Brain microvascular endothelial cell (primary cell): ENCODE results near the gene CHI3L1.

Experiments used
- DNase-seq: peaks from one replicate; pipeline ENCODE4 v3.0.0-alpha.2; 2020
- H3K27ac ChIP-seq: fragments of 250-450 bp; sonication (Bioruptor Pico); 2 replicates; pipeline ENCODE4 v1.5.1; 2020; ENCODE audit warnings: mild to moderate bottlenecking, moderate library complexity
- H3K27me3 ChIP-seq: fragments of 250-450 bp; sonication (Bioruptor Pico); replicated peaks from 2 replicates; pipeline ENCODE4 v1.5.1; 2020; ENCODE audit warnings: mild to moderate bottlenecking
- H3K36me3 ChIP-seq: fragments of 250-450 bp; sonication (Bioruptor Pico); replicated peaks from 2 replicates; pipeline ENCODE4 v1.5.1; 2020; ENCODE audit warnings: mild to moderate bottlenecking
- H3K4me3 ChIP-seq: 2 replicates; pipeline ENCODE4 v1.5.1; 2011; ENCODE audit warnings: low read depth, mild to moderate bottlenecking, control low read depth, low read length, moderate library complexity
- in situ Hi-C: cut with HindIII; loops from 2 replicates; pipeline ENCODE4 v1.10.0; 2017; ENCODE audit warnings: low sequenced_read_pairs, low pct_ligation_motif_present
- TF ChIP-seq, protein P1 (sequence below): IDR thresholded peaks from 2 replicates; pipeline ENCODE4 v1.5.1; 2011; ENCODE audit warnings: low read depth, mild to moderate bottlenecking, moderate library complexity, low read length, control low read depth, inconsistent platforms; ENCODE audit errors: missing control alignments

The CHI3L1 gene

DNA sequence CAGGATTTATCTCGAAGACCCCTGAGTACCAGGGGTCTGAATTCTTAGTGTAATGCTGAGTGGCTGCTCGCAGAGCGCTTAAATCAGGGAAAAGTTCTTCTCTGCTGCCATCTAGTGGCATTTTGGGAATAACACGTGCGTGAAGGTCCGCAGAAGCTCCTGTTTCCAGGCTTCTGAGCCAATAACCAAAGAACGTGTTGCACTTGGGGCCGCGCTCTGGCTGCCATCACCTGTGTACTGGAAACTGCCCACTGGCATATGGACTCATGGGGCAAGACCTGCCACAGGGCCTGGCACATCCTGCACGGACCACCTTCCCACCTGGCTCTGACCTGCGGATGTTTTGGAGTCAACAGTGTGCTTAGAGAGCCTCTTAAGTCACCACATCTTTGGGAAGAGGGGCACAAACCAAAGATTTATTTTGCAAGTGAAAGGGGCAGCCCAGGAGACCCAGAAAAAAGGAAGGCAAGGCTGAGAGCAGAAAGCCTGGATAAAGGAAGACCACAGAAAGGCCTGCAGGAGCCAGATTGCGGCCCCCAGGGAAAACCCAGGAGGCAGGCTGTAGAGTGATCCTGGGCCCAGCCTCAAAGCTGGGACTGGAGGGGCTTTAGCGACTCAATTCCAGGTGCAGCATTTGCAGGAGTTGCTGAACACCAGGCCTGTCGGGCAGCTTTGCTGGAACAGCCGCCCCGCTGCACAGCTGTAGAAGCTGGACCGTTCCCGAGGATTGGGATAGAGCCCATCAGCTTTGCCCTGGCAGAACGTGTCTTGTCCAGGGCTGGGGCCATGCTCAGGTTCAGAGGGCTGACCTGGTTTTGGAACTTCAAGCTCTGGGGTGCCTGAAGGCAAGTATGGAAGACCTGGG lies 30.0 kb upstream of the CHI3L1 start:
- DNase-seq = peak; percentile 45
- in situ Hi-C loops = no loop called here
- Histone ChIP-seq H3K4me3 (no peak overlapping the region), H3K27ac (no peak overlapping the region), H3K27me3 (peaks cover 16% of the 10 kb centered on the region), H3K36me3 (no peaks in the 10 kb centered on the region)
- TF ChIP-seq, protein P1, sequence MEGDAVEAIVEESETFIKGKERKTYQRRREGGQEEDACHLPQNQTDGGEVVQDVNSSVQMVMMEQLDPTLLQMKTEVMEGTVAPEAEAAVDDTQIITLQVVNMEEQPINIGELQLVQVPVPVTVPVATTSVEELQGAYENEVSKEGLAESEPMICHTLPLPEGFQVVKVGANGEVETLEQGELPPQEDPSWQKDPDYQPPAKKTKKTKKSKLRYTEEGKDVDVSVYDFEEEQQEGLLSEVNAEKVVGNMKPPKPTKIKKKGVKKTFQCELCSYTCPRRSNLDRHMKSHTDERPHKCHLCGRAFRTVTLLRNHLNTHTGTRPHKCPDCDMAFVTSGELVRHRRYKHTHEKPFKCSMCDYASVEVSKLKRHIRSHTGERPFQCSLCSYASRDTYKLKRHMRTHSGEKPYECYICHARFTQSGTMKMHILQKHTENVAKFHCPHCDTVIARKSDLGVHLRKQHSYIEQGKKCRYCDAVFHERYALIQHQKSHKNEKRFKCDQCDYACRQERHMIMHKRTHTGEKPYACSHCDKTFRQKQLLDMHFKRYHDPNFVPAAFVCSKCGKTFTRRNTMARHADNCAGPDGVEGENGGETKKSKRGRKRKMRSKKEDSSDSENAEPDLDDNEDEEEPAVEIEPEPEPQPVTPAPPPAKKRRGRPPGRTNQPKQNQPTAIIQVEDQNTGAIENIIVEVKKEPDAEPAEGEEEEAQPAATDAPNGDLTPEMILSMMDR = peak; percentile 73

DNA sequence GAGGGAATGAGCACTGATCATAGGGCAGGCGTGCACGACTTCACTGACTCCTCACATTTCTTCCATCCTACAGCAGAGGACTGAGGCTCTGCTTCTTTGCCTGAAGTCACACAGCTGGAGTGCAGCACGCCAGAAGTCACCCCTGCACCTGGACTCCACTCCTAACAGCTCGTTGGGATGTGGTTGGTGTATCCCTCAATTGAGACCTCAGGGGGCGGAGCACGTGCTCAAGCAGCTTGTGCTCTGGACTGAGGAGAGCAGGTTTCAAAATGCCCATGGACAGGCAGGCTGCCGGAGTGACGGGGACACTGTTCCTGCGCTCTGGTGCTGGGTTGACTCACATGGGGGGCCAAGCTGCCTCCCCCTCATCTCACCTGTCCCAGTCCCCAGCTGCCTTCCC lies 29.1 kb upstream of the CHI3L1 start:
- Histone ChIP-seq H3K27me3 (peaks cover 13% of the 10 kb centered on the region), H3K36me3 (no peaks in the 10 kb centered on the region), H3K4me3 (no peak overlapping the region), H3K27ac (no peak overlapping the region)
- in situ Hi-C loops = no loop called here
- TF ChIP-seq, protein P1 = no peak
- DNase-seq = no peak

DNA sequence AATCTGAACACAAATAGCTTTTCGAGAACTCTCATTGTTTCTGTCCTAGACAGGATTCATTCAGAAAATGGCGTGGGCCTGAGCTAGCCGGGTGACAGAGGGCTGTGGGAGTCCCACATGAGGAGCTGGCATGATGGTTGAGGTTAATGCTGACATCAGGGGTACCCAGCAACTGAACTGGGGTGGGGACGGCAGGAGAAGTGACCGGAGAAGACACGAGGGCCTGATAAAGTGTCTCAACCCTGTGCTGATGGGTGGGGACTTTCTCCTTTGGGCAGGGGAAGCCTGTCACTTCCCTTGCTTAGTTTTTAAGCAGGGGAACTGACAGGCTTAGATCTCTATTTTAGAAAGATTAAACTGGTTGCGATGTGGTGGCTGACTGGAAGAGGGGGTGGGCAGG lies 28.4 kb upstream of the CHI3L1 start:
- no peak for DNase-seq
- H3K27me3 ChIP-seq = peaks cover 13% of the 10 kb centered on the region
- TF ChIP-seq, protein P1 = no peak
- H3K4me3 ChIP-seq = no peak overlapping the region
- in situ Hi-C loops = no loop called here
- H3K27ac ChIP-seq = no peak overlapping the region
- no peaks in the 10 kb centered on the region for H3K36me3 ChIP-seq

DNA sequence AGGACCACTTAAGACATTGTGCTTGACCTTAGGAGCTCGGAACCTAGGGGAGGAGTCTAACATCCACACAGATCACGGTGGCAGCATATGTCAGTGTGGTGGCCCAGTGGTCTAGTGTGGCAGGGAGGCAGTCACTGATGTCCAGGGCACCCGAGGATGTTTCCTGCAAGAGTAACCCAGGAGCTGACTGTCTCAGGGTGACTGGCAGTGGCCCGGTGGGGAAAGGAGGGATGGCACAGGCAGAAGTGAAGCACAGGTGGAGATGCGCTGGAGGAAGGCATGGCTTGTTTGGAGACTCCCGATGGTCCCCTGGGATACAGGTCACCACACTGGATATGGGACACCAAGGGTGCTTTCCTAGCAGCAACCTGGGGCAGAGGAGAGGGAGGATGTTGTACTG lies 26.6 kb upstream of the CHI3L1 start:
- peaks cover 13% of the 10 kb centered on the region for H3K27me3 ChIP-seq
- no peak overlapping the region for H3K27ac ChIP-seq
- DNase-seq = no peak
- no peaks in the 10 kb centered on the region for H3K36me3 ChIP-seq
- in situ Hi-C loops = no loop called here
- TF ChIP-seq, protein P1 = no peak
- no peak overlapping the region for H3K4me3 ChIP-seq

DNA sequence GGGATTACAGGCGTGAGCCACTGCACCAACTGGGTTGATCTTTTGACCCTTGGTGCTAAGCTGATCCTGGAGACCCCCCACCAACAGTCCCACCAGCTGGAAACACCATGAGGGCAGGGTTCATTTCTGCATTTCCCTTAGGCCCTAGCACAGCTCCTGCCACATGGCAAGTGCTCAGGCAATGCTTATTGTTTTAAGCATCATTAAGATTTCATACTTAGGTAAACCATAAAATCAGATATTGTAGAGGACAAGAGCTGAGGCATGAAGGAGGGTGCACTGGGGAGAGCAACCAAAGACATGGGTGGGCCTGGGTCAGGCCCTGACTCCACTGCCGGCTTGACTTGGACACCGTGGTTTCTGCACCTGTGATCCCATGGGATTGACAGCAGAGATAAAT lies 25.3 kb upstream of the CHI3L1 start:
- Histone ChIP-seq H3K27ac (no peak overlapping the region), H3K27me3 (peaks cover 7% of the 10 kb centered on the region), H3K4me3 (no peak overlapping the region), H3K36me3 (no peaks in the 10 kb centered on the region)
- TF ChIP-seq, protein P1 = no peak
- no peak for DNase-seq
- in situ Hi-C loops = no loop called here

DNA sequence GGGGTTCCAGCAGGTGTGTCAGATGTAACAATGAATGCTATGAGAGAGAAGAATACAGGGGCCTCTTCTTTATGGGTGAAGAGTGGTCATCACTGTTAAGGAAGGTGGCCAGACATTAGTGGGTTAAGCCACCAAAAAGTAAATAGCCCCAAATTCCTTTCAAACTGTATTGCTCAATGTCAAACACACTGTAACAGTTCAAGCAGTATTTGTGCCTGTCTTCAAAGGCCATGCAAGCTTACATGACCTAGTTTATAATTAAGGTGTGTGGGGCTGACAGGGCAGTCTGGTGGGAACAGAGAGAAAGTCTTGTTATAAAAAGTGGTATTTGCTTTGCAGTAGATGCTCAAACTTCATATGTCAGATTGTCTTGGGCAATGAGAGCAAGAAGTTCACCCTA lies 24.5 kb upstream of the CHI3L1 start:
- H3K36me3 ChIP-seq = no peaks in the 10 kb centered on the region
- in situ Hi-C loops = no loop called here
- TF ChIP-seq, protein P1 = no peak
- H3K27ac ChIP-seq = no peak overlapping the region
- peaks cover 2% of the 10 kb centered on the region for H3K27me3 ChIP-seq
- no peak overlapping the region for H3K4me3 ChIP-seq
- DNase-seq = no peak
